NCI-H2196 (cell line): Measurements from ENCODE around the gene AREL1.
A peak's percentile ranks its signal among the peaks of the same experiment; 100 is the strongest.

Experiments used
- DNase-seq: peaks from one replicate; lab custom pipeline; 2025; ENCODE audit not compliant: unreplicated experiment; lab: John Stamatoyannopoulos, UW

AREL1 gene

GRCh38 chr14:74661726-74662450, 51.0 kb downstream of the AREL1 start:
- DNase-seq = no peak

GRCh38 chr14:74660863-74661262, 52.0 kb downstream of the AREL1 start:
- DNase-seq = no peak

GRCh38 chr14:74660167-74660566, 52.7 kb downstream of the AREL1 start:
- DNase-seq = no peak

- no peak for DNase-seq
Observed at GRCh38 chr14:74658535-74659131, 54.2 kb downstream of the AREL1 start.

- no peak for DNase-seq
Observed at GRCh38 chr14:74656964-74657363, 55.9 kb downstream of the AREL1 start.

- no peak for DNase-seq
Observed at GRCh38 chr14:74655599-74656395, 57.1 kb downstream of the AREL1 start.

- no peak for DNase-seq
Observed at GRCh38 chr14:74654931-74655330, 57.9 kb downstream of the AREL1 start.

GRCh38 chr14:74653386-74654138, 59.3 kb downstream of the AREL1 start:
- DNase-seq = no peak

GRCh38 chr14:74652541-74652940, 60.3 kb downstream of the AREL1 start:
- DNase-seq = no peak

GRCh38 chr14:74650927-74651686, 61.8 kb downstream of the AREL1 start:
- no peak for DNase-seq

GRCh38 chr14:74649673-74650072, 63.2 kb downstream of the AREL1 start:
- DNase-seq = no peak

GRCh38 chr14:74649167-74649566, 63.7 kb downstream of the AREL1 start:
- no peak for DNase-seq

GRCh38 chr14:74648601-74649000, 64.3 kb downstream of the AREL1 start:
- no peak for DNase-seq

GRCh38 chr14:74647678-74648461, 65.0 kb downstream of the AREL1 start:
- DNase-seq = peak; percentile 75

GRCh38 chr14:74647061-74647677, 65.7 kb downstream of the AREL1 start:
- DNase-seq = no peak

GRCh38 chr14:74645756-74646470, 67.0 kb downstream of the AREL1 start:
- no peak for DNase-seq

- no peak for DNase-seq
Observed at GRCh38 chr14:74645244-74645643, 67.6 kb downstream of the AREL1 start.

GRCh38 chr14:74641601-74642391, 71.1 kb downstream of the AREL1 start:
- no peak for DNase-seq
